WTC11 (cell line): ENCODE data around the gene GPRC5A.

Experiments
- CTCF ChIP-seq: fragments of 200-600 bp; IDR thresholded peaks from 2 replicates; pipeline ENCODE4 v1.8.0; 2022; ENCODE audit warnings: antibody characterized with exemption
- FOXP4 ChIP-seq: sonication (generic); formaldehyde crosslinking; IDR thresholded peaks from 2 replicates; pipeline ENCODE4 v1.8.0; 2022; ENCODE audit warnings: mild to moderate bottlenecking, missing genetic modification reagents
- TCF7 ChIP-seq: sonication (generic); formaldehyde crosslinking; IDR thresholded peaks from 2 replicates; pipeline ENCODE4 v1.8.0; 2022; ENCODE audit warnings: mild to moderate bottlenecking, low read depth, missing genetic modification reagents, moderate library complexity

- TF ChIP-seq CTCF: no peak
- no peak for TF ChIP-seq FOXP4 (CRISPR knock-in tag)
- no peak for TF ChIP-seq TCF7 (CRISPR knock-in tag)
Observed at GRCh38 chr12:12868477-12869235, 22.7 kb upstream of the GPRC5A start.
